Measurements from ENCODE around the gene GPR153.

The GPR153 gene

GRCh38 chr1:6241107-6241886 is 19.6 kb downstream of the GPR153 start:
- peak overlapping the region; percentile 29 for H3K4me3 ChIP-seq (ENCODE audit: low read depth, low read length)
- no peak for TF ChIP-seq CTCF (conservative IDR thresholded peaks at IDR 0.05; ENCODE audit: low read depth, low read length)
- DNase-seq (ENCODE audit: low read depth): no peak

GRCh38 chr1:6239950-6240768 is 20.7 kb downstream of the GPR153 start:
- TF ChIP-seq CTCF (conservative IDR thresholded peaks at IDR 0.05; ENCODE audit: low read depth, low read length): no peak
- peak; percentile 34 for DNase-seq (ENCODE audit: low read depth)
- H3K4me3 ChIP-seq (ENCODE audit: low read depth, low read length): no peak overlapping the region

- no peak for TF ChIP-seq CTCF (conservative IDR thresholded peaks at IDR 0.05; ENCODE audit: low read depth, low read length)
- no peak overlapping the region for H3K4me3 ChIP-seq (ENCODE audit: low read depth, low read length)
- no peak for DNase-seq (ENCODE audit: low read depth)
Observed at GRCh38 chr1:6239213-6239752, 21.6 kb downstream of the GPR153 start.

GRCh38 chr1:6237093-6237492 is 23.8 kb downstream of the GPR153 start:
- no peak for TF ChIP-seq CTCF (conservative IDR thresholded peaks at IDR 0.05; ENCODE audit: low read depth, low read length)
- DNase-seq (ENCODE audit: low read depth): no peak
- H3K4me3 ChIP-seq (ENCODE audit: low read depth, low read length): no peak overlapping the region

- H3K4me3 ChIP-seq (ENCODE audit: low read depth, low read length): peak overlapping the region; percentile 77
- TF ChIP-seq CTCF (conservative IDR thresholded peaks at IDR 0.05; ENCODE audit: low read depth, low read length): no peak
- no peak for DNase-seq (ENCODE audit: low read depth)
Observed at GRCh38 chr1:6235296-6235677, 25.6 kb downstream of the GPR153 start.

GRCh38 chr1:6234502-6235295 is 26.2 kb downstream of the GPR153 start:
- TF ChIP-seq CTCF (conservative IDR thresholded peaks at IDR 0.05; ENCODE audit: low read depth, low read length): no peak
- H3K4me3 ChIP-seq (ENCODE audit: low read depth, low read length): peak overlapping the region; percentile 77
- DNase-seq (ENCODE audit: low read depth): peak; percentile 38
